ENCODE results near the gene LMOD3. TPM values are rescaled to one million over a fixed set of nuclear protein-coding genes. Genes with fewer than 3 reads are reported as not detected.

LMOD3 gene
- total and polyA plus RNA-seq, 9 of the 15 experiments (the other 6 are each of a cell fraction or from before 2014, with no cell fraction given), result 0.03 TPM; not detected in 8

DNA sequence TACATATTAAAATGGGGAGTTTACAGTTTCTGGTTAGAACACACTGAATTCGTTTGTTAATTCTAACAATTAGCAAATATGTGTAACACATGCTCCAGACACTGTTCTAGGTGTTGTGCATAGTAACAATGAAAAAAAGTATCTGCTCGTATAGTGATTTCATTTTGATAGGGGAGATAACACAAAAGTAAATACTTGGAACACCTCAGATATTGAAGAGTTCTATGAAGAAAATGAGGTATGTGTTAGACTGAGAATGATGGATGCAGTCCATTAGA, 63.5 kb downstream of the LMOD3 start:
- no peak overlapping the region for H3K4me3 ChIP-seq
- peaks cover 68% of the 10 kb centered on the region for H3K36me3 ChIP-seq (ENCODE audit: control insufficient read depth, insufficient read depth, low read length)
- FAIRE-seq (no peak), ATAC-seq (no peak), DNase-seq (ENCODE audit: extremely low read depth in 1 of 4, low spot score in 3 of 4) (no peak)
- no peak overlapping the region for H3K4me2 ChIP-seq (ENCODE audit: insufficient read depth, low read length)
- intact Hi-C loops (cut with micrococcal nuclease), result no loop called here
- no peak overlapping the region for H3K9ac ChIP-seq (ENCODE audit: insufficient read depth in 1 of 2, low read depth in 2 of 2, low read length in 2 of 2)
- H3K27ac ChIP-seq (ENCODE audit: extremely low read depth, low read depth, low read length), result no peak overlapping the region
- no peaks in the 10 kb centered on the region for H3K27me3 ChIP-seq (ENCODE audit: control insufficient read depth in 2 of 2, insufficient read depth in 2 of 2, low read length in 2 of 2)
- POLR2A ChIA-PET, result no interaction called here
- H3K9me3 ChIP-seq (replicated peaks; ENCODE audit: control insufficient read depth, insufficient read depth, low read depth, low read length), result no peaks in the 10 kb centered on the region
- CTCF ChIA-PET (ENCODE audit: low intra/inter-chr PET ratio), result no interaction called here
- no peaks in the 10 kb centered on the region for H3K9me1 ChIP-seq (ENCODE audit: control insufficient read depth, insufficient read depth, low read length)
- 78% methylated on average over 2 of the region's 2 CpGs for WGBS (ENCODE audit: insufficient coverage, low coverage, missing lambda C conversion rate)
- no peaks in the 10 kb centered on the region for H4K20me1 ChIP-seq (replicated peaks; ENCODE audit: control insufficient read depth, insufficient read depth, low read length)
- H3K4me1 ChIP-seq (replicated peaks in 1 of 2; ENCODE audit: control insufficient read depth in 2 of 2, insufficient read depth in 2 of 2, low read length in 2 of 2), result no peaks in the 10 kb centered on the region
- no peak overlapping the region for H2AFZ ChIP-seq (ENCODE audit: low read depth, low read length)
- no peaks in the 10 kb centered on the region for H3K79me2 ChIP-seq (ENCODE audit: control insufficient read depth, insufficient read depth, low read length)
- in situ Hi-C loops (cut with MboI), result no loop called here
- no TSS peak for BruUV-seq (replicated peaks)
- TF ChIP-seq FOXK1 (CRISPR knock-in tag; IDR thresholded peaks at IDR 0.05; ENCODE audit: borderline replicate concordance) (no peak), HNRNPLL (IDR thresholded peaks at IDR 0.05; ENCODE audit: low read depth, low read length, poor library complexity, severe bottlenecking) (no peak), TRIM28 (IDR thresholded peaks at IDR 0.05) (no peak), KDM2B (CRISPR knock-in tag; IDR thresholded peaks at IDR 0.05) (no peak), GTF2F1 (IDR thresholded peaks at IDR 0.05; ENCODE audit: low read depth, low read length) (no peak), FUS (optimal IDR thresholded peaks at IDR 0.05; ENCODE audit: low read depth, low read length) (no peak), BCL6 (CRISPR knock-in tag; IDR thresholded peaks at IDR 0.05) (no peak), KAT8 (IDR thresholded peaks at IDR 0.05; ENCODE audit: low read depth) (no peak), HIVEP1 (CRISPR knock-in tag; IDR thresholded peaks at IDR 0.05) (no peak), NFIX (CRISPR knock-in tag; IDR thresholded peaks at IDR 0.05; ENCODE audit: low read depth) (no peak)
- TF ChIP-seq, protein P1, sequence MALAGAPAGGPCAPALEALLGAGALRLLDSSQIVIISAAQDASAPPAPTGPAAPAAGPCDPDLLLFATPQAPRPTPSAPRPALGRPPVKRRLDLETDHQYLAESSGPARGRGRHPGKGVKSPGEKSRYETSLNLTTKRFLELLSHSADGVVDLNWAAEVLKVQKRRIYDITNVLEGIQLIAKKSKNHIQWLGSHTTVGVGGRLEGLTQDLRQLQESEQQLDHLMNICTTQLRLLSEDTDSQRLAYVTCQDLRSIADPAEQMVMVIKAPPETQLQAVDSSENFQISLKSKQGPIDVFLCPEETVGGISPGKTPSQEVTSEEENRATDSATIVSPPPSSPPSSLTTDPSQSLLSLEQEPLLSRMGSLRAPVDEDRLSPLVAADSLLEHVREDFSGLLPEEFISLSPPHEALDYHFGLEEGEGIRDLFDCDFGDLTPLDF (CRISPR knock-in tag; IDR thresholded peaks at IDR 0.05), result no peak
- TF ChIP-seq, protein P2, sequence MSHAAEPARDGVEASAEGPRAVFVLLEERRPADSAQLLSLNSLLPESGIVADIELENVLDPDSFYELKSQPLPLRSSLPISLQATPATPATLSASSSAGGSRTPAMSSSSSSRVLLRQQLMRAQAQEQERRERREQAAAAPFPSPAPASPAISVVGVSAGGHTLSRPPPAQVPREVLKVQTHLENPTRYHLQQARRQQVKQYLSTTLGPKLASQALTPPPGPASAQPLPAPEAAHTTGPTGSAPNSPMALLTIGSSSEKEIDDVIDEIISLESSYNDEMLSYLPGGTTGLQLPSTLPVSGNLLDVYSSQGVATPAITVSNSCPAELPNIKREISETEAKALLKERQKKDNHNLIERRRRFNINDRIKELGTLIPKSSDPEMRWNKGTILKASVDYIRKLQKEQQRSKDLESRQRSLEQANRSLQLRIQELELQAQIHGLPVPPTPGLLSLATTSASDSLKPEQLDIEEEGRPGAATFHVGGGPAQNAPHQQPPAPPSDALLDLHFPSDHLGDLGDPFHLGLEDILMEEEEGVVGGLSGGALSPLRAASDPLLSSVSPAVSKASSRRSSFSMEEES (CRISPR knock-in tag; IDR thresholded peaks at IDR 0.05), result no peak
- TF ChIP-seq, protein P3, sequence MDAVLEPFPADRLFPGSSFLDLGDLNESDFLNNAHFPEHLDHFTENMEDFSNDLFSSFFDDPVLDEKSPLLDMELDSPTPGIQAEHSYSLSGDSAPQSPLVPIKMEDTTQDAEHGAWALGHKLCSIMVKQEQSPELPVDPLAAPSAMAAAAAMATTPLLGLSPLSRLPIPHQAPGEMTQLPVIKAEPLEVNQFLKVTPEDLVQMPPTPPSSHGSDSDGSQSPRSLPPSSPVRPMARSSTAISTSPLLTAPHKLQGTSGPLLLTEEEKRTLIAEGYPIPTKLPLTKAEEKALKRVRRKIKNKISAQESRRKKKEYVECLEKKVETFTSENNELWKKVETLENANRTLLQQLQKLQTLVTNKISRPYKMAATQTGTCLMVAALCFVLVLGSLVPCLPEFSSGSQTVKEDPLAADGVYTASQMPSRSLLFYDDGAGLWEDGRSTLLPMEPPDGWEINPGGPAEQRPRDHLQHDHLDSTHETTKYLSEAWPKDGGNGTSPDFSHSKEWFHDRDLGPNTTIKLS (IDR thresholded peaks at IDR 0.05; ENCODE audit: borderline replicate concordance, low read depth), result no peak
- TF ChIP-seq, protein P4, sequence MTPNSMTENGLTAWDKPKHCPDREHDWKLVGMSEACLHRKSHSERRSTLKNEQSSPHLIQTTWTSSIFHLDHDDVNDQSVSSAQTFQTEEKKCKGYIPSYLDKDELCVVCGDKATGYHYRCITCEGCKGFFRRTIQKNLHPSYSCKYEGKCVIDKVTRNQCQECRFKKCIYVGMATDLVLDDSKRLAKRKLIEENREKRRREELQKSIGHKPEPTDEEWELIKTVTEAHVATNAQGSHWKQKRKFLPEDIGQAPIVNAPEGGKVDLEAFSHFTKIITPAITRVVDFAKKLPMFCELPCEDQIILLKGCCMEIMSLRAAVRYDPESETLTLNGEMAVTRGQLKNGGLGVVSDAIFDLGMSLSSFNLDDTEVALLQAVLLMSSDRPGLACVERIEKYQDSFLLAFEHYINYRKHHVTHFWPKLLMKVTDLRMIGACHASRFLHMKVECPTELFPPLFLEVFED (CRISPR knock-in tag; conservative IDR thresholded peaks at IDR 0.05), result no peak
- TF ChIP-seq, protein P5, sequence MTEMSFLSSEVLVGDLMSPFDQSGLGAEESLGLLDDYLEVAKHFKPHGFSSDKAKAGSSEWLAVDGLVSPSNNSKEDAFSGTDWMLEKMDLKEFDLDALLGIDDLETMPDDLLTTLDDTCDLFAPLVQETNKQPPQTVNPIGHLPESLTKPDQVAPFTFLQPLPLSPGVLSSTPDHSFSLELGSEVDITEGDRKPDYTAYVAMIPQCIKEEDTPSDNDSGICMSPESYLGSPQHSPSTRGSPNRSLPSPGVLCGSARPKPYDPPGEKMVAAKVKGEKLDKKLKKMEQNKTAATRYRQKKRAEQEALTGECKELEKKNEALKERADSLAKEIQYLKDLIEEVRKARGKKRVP (CRISPR knock-in tag; IDR thresholded peaks at IDR 0.05), result no peak

Data from K562 (cell line).